Fibroblast of pulmonary artery (primary cell): ENCODE results near the gene PPP1R1C.
"Not testable (repeated sequence)": the region's sequence is repeated elsewhere in the genome, so short reads cannot be mapped to it uniquely, and the experiment has no call there.

Experiments
- DNase-seq: peaks from one replicate; pipeline ENCODE4 v3.0.0-alpha.2; 2010; ENCODE audit warnings: low read depth
- H3K4me3 ChIP-seq: replicated peaks from 2 replicates; pipeline ENCODE4 v1.5.1; 2011; ENCODE audit warnings: low read depth, mild to moderate bottlenecking, control low read depth, low read length, moderate library complexity
- TF ChIP-seq, protein P1 (sequence below): IDR thresholded peaks from 2 replicates; pipeline ENCODE4 v1.5.1; 2011; ENCODE audit warnings: mild to moderate bottlenecking, control low read depth, low read length, inconsistent platforms; ENCODE audit errors: missing control alignments

PPP1R1C gene

DNA sequence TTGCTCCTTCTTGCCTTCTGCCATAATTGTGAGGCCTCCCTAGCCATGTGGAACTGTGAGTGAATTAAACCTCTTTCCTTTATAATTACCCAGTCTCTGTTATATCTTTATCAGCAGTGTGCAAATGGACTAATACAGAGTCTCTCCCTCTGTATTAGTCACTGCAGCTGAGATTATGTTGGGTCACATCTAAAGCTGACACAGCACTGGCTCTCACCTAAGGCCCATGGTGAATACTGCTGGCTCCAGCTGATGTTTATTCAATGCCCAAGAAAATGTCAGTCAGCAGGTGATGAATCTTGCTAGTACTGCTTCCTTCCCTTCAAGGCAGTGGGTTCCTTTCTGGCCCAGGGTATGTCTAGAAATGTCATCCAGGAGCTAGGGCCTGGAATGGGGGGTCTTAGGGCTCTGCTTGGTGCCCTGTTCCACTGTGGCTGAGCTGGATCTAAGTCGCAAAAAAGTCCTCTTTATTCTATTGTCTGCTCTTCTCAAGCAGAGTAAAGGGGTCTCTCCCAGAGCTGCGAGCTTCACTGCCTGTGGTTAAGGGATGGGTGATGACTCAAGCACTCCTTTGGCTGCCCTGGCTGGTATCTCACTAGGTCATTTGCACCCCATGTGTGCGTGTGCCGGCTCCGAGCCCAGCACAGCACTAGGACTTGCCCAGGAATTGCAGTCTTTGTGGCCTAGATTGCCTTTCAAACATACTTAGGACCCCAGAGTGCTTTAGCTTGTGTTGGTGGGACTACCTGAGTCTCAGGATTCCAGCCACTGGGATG lies 29.9 kb downstream of the PPP1R1C start:
- H3K4me3 ChIP-seq = no peak overlapping the region
- DNase-seq = no peak
- TF ChIP-seq, protein P1, sequence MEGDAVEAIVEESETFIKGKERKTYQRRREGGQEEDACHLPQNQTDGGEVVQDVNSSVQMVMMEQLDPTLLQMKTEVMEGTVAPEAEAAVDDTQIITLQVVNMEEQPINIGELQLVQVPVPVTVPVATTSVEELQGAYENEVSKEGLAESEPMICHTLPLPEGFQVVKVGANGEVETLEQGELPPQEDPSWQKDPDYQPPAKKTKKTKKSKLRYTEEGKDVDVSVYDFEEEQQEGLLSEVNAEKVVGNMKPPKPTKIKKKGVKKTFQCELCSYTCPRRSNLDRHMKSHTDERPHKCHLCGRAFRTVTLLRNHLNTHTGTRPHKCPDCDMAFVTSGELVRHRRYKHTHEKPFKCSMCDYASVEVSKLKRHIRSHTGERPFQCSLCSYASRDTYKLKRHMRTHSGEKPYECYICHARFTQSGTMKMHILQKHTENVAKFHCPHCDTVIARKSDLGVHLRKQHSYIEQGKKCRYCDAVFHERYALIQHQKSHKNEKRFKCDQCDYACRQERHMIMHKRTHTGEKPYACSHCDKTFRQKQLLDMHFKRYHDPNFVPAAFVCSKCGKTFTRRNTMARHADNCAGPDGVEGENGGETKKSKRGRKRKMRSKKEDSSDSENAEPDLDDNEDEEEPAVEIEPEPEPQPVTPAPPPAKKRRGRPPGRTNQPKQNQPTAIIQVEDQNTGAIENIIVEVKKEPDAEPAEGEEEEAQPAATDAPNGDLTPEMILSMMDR = no peak

DNA sequence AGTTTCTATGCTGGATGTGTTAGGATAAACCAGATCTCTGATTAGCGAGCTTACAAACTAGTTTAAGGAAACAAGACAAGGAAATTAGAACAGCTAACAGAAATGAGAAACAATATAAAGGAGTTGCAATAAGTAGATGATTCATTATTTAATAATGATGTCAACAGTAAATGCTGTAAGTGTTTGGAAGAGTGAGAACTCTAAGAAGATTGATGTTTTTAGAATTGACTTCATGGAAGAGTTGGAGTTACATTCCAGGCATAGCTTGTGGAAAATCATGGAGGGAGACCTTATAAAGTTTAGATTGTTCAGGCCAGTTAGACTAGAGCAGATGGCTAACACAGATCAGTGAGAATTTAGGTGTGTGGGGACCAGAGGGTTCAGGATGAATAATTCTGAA lies 32.6 kb downstream of the PPP1R1C start:
- no peak overlapping the region for H3K4me3 ChIP-seq
- TF ChIP-seq, protein P1 = no peak

DNA sequence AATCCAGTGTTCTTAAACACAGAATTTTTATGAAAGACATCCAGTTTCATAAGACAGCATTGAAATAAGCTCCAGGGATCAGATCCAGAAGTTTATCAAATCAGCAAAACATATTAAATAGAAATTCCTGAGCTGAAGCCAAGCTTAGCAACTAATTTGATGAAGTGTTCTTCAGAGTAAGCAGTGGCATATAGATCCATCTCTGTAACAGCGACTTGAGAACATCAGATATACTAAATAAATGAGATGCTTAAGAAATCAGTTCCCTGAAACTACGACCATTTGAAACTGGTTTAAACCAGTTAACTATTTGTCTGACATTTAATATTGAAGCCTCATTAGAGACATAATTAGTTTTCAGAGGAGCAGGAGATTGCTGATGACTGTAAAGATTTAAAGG lies 34.1 kb downstream of the PPP1R1C start:
- TF ChIP-seq, protein P1 = no peak
- H3K4me3 ChIP-seq = no peak overlapping the region
- DNase-seq = no peak

More for the DNA sequence above, 32.6 kb downstream of the PPP1R1C start:
- peak; percentile 27 for DNase-seq

DNA sequence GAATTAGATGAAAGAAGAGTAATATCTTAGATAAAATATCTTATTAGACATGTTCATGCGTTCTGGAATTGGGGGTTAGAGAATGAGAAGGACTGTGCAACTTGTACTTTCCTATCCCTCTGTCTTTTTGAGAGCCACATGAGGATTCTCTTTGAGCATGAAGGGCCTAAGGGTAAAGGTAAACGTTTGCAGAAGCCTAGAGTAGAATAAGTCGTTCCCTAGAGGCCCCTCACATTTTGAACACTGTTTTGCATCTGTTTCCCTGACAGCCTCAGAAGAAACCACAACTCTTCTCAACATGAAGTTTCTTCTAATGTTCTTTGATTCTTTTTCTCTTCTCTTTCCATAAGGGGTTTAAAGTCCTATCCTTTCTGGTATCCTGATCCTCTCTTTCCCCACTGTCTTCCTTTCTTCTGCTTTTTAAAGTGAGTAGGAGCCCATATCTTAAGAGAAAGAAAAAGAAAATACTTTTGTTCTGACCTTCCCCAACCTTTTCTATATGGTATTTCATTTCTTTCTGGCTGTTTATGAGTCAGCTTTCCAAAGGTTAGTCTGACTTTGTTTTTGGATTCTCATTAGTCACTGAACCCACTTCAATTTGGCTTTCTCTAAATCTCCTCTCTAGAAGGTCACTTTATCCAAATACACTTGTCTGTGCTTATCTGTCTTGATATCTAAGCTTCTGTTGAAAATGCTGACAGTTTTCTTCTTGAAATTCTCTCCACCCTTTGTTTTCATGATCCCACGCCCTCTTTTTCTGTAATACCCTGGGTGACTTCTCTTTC lies 34.8 kb downstream of the PPP1R1C start:
- peak; percentile 24 for DNase-seq
- no peak overlapping the region for H3K4me3 ChIP-seq
- TF ChIP-seq, protein P1 = no peak

DNA sequence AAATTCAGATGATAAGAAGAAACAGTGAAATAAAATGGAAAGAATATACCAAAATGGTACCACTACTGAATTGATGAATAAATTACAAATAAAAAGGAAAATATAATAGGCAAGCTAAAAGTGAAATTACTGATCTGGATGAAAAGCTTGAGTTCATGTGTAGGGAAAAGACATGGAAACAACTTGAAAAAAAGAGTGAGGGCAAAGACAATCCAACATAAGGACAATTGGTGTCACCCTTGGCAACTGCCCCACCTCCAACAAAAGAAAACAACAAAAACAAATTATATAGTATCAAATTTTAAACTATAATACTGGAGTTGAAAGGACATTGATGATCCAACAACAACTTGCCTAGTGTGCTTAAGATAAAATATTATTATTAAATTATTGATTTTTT lies 37.6 kb downstream of the PPP1R1C start:
- H3K4me3 ChIP-seq = no peak overlapping the region
- no peak for DNase-seq
- TF ChIP-seq, protein P1 = no peak

DNA sequence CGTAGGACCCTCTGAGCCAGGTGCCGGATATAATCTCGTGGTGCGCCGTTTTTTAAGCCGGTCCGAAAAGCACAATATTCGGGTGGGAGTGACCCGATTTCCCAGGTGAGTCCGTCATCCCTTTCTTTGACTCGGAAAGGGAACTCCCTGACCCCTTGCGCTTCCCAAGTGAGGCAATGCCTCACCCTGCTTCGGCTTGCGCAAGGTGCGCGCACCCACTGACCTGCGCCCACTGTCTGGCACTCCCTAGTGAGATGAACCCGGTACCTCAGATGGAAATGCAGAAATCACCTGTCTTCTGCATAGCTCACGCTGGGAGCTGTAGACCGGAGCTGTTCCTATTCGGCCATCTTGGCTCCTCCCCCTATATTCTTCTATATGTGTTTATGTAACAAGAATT lies 45.2 kb downstream of the PPP1R1C start:
- DNase-seq, H3K4me3 ChIP-seq: not testable (repeated sequence)

DNA sequence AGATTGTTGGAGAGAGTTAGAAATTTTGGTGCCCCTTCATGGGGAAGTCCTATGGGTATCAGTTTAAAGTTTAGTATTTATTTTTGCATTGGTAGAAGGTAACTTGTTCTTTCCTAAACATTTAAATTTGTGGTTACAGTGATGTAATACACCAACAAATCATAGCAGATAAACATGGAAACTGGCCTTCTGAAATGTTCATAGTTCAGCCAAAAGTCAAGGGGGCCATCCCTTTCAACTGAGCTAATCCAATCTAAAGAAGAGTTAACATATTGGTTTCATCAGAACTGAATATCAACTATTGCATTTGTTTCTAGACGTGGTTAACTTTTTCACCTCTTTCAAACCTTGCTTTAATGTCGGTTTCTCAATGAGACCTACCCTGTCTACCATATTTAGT lies 46.3 kb downstream of the PPP1R1C start:
- no peak overlapping the region for H3K4me3 ChIP-seq
- TF ChIP-seq, protein P1 = no peak
- no peak for DNase-seq
